Measurements from ENCODE around the gene TBC1D24. TPM values are rescaled to one million over a fixed set of nuclear protein-coding genes. Genes with fewer than 3 reads are reported as not detected.

The TBC1D24 gene
- total RNA-seq, 2 donors from 2014 or later: 9.8 to 15.1 TPM

- DNase-seq (no peak), ATAC-seq (no peak)
- intact Hi-C loops (cut with DNase I): loop anchor here in 1 of 2 donors (5.0 to 10.0 kb wide), 2 partner anchors 67 to 150 kb away; partner anchors contain the start of genes ABCA3 and CCNF
These were observed 17.4 kb downstream of the TBC1D24 start for GRCh38 chr16:2492292-2492691.

GRCh38 chr16:2493605-2494004 is 18.7 kb downstream of the TBC1D24 start:
- no peak for ATAC-seq

GRCh38 chr16:2494616-2495015 is 19.7 kb downstream of the TBC1D24 start:
- intact Hi-C loops (cut with DNase I): loop anchor here in 1 of 2 donors (5.0 to 10.0 kb wide), 2 partner anchors 70 to 152 kb away; partner anchors contain the start of genes ABCA3 and CCNF
- DNase-seq (no peak), ATAC-seq (no peak)

More at GRCh38 chr16:2493605-2494004, 18.7 kb downstream of the TBC1D24 start:
- intact Hi-C loops (cut with DNase I): loop anchor here in 1 of 2 donors (5.0 to 10.0 kb wide), 2 partner anchors 69 to 151 kb away; partner anchors contain the start of genes ABCA3 and CCNF
- DNase-seq: no peak

- intact Hi-C loops (cut with DNase I): loop anchor here in 1 of 2 donors (10.0 kb wide), 1 partner anchor 70 kb away; the partner anchor contains the start of gene CCNF
- DNase-seq: no peak
These were observed 20.1 kb downstream of the TBC1D24 start for GRCh38 chr16:2495041-2495440.

GRCh38 chr16:2496223-2497115 is 21.5 kb downstream of the TBC1D24 start:
- intact Hi-C loops (cut with DNase I): loop anchor here in 1 of 2 donors (10.0 kb wide), 1 partner anchor 72 kb away; the partner anchor contains the start of gene CCNF
- ATAC-seq: no peak
- no peak for DNase-seq

More at GRCh38 chr16:2495041-2495440, 20.1 kb downstream of the TBC1D24 start:
- no peak for ATAC-seq

- DNase-seq (peak; percentile 77), ATAC-seq (peak; percentile 45 to 69)
- intact Hi-C loops (cut with DNase I): loop anchor here in 1 of 2 donors (10.0 kb wide), 1 partner anchor 72 kb away; the partner anchor contains the start of gene CCNF
These were observed 22.2 kb downstream of the TBC1D24 start for GRCh38 chr16:2497116-2497630.

- intact Hi-C loops (cut with DNase I): loop anchor here in 1 of 2 donors (10.0 kb wide), 1 partner anchor 73 kb away; the partner anchor contains the start of gene CCNF
- DNase-seq: no peak
- ATAC-seq: peak; percentile 5 to 9
These were observed 23.0 kb downstream of the TBC1D24 start for GRCh38 chr16:2497695-2498484.

GRCh38 chr16:2498531-2499253 is 23.8 kb downstream of the TBC1D24 start:
- no peak for DNase-seq
- intact Hi-C loops (cut with DNase I): loop anchor here in 1 of 2 donors (10.0 kb wide), 1 partner anchor 74 kb away; the partner anchor contains the start of gene CCNF
- peak in 1 of 2 donors; percentile 21 for ATAC-seq

- ATAC-seq: no peak
- intact Hi-C loops (cut with DNase I): loop anchor here in 1 of 2 donors (10.0 kb wide), 1 partner anchor 75 kb away; the partner anchor contains the start of gene CCNF
These were observed 24.5 kb downstream of the TBC1D24 start for GRCh38 chr16:2499454-2499853.

GRCh38 chr16:2499890-2500429 is 25.0 kb downstream of the TBC1D24 start:
- no peak for ATAC-seq
- DNase-seq: no peak
- intact Hi-C loops (cut with DNase I): loop anchor here (2.0 to 10.0 kb wide), 2 partner anchors 75 to 159 kb away; partner anchors contain the start of genes ABCA3 (in 1 of the 2) and CCNF (in 1 of the 2)

More at GRCh38 chr16:2499454-2499853, 24.5 kb downstream of the TBC1D24 start:
- DNase-seq: no peak

- intact Hi-C loops (cut with DNase I): loop anchor here in 1 of 2 donors (2.0 kb wide), 1 partner anchor 160 kb away; the partner anchor contains the start of gene ABCA3
- DNase-seq (no peak), ATAC-seq (no peak)
These were observed 25.5 kb downstream of the TBC1D24 start for GRCh38 chr16:2500430-2500917.

- intact Hi-C loops (cut with DNase I): loop anchor here in 1 of 2 donors (2.0 kb wide), 1 partner anchor 160 kb away; the partner anchor contains the start of gene ABCA3
- DNase-seq: peak; percentile 81
- peak; percentile 83 for ATAC-seq
These were observed 26.2 kb downstream of the TBC1D24 start for GRCh38 chr16:2500918-2501750.

GRCh38 chr16:2501946-2502895 is 27.3 kb downstream of the TBC1D24 start:
- intact Hi-C loops (cut with DNase I): loop anchor here in 1 of 2 donors (2.0 kb wide), 1 partner anchor 161 kb away; the partner anchor contains the start of gene ABCA3
- no peak for ATAC-seq
- DNase-seq: no peak

- no peak for DNase-seq
These were observed 30.8 kb downstream of the TBC1D24 start for GRCh38 chr16:2505695-2506094.

GRCh38 chr16:2507052-2507659 is 32.2 kb downstream of the TBC1D24 start:
- intact Hi-C loops (cut with DNase I): no loop called here

More at GRCh38 chr16:2505695-2506094, 30.8 kb downstream of the TBC1D24 start:
- no peak for ATAC-seq
- intact Hi-C loops (cut with DNase I): no loop called here

More at GRCh38 chr16:2507052-2507659, 32.2 kb downstream of the TBC1D24 start:
- ATAC-seq (peak; percentile 4 to 39), DNase-seq (no peak)

Measured in left cardiac atrium (tissue), 4 donors.